ENCODE data around the gene EAF1. TPM values are rescaled to one million over a fixed set of nuclear protein-coding genes. Genes with fewer than 3 reads are reported as not detected.

EAF1 gene
- polyA plus RNA-seq, 3 donors = 17.1 to 23.0 (median 21.3) TPM

Other genes with a start within 250 kb of the EAF1 start
- gene CAPN7, start 221.4 kb upstream of the EAF1 start, polyA plus RNA-seq (ENCODE audit: insufficient read length in 3 of 3) = 10 to 100 TPM; 40.3 to 54.1 (median 51.6) TPM
- 10 to 100 TPM; 58.1 to 60.9 (median 60.5) TPM for gene SH3BP5, start 95.0 kb upstream of the EAF1 start, polyA plus RNA-seq (ENCODE audit: insufficient read length in 3 of 3)
- gene METTL6, start 54 bp upstream of the EAF1 start, polyA plus RNA-seq (ENCODE audit: insufficient read length in 3 of 3) = 10 to 100 TPM; 27.8 to 30.4 (median 28.9) TPM
- gene COLQ, start 94.1 kb downstream of the EAF1 start, polyA plus RNA-seq (ENCODE audit: insufficient read length in 3 of 3) = 1 to 10 TPM; 4.0 to 8.9 (median 6.1) TPM
- gene HACL1, start 174.0 kb downstream of the EAF1 start, polyA plus RNA-seq (ENCODE audit: insufficient read length in 3 of 3) = 10 to 100 TPM; 19.9 to 26.4 (median 24.9) TPM
- gene BTD, start 174.1 kb downstream of the EAF1 start, polyA plus RNA-seq (ENCODE audit: insufficient read length in 3 of 3) = 10 to 100 TPM; 21.9 to 24.1 (median 22.3) TPM

All from renal cortex interstitium (tissue), 3 donors.